NCI-H2081 treated with DMSO at 0.1 percent for 48 hours (cell line): ENCODE measurements around the gene VWC2L.

Experiments used
- DNase-seq: peaks from one replicate; lab custom pipeline; 2025; lab: John Stamatoyannopoulos, UW

The VWC2L gene

DNA sequence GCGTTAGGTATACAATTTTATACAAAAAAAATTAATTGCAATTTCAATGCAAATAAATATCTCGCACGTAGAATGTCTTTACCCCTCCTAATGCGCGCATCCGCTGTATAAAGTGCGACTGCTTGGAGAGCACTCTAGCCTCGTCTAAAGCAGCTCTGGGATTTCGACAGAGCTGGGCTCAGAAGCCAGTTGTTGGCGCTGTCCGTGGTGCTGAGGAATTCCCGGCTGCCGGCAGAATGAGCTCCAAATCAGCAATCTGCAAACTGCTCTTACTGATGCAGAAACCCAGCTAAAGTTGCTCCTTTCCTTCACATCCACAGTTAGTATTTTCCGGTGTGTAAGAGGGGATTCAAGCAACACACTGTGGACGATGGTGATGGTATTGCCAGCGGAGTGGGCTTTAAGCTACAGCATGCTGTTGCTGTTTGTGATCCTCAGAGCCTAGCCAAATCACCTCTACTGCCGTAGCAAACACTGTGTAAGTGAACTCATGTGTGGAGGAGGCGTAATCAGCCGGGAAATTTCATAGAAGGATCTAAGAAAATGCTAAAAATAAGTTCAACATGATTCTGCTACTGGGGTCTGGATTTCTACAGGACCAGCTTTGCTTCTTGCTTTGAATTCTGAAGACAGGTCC, at the start of gene VWC2L:
Gene VWC2L, plus strand, starts transcription at position 137 of the 637 bp plus-strand sequence. CDS start 3,140 bp downstream, outside the sequence.
- no peak for DNase-seq

DNA sequence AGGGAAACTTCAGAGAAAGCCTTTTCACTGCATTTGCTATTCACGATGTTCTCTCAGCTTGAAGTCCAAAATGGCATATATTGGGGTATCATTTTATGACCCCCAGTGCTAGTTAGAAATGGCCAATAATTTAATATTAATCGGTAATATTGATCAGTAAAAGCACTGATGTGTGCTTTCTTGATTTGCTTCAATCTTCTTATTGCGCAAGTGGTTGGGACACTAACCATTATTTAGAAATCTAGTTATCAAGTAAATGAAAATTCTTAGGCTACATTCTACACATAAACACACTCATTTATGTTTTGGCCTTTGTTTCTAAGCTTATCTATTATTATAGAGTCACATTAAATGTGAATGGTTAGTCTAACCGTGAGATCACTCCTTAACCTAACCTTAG, 49.7 kb upstream of the VWC2L start:
- DNase-seq: no peak

DNA sequence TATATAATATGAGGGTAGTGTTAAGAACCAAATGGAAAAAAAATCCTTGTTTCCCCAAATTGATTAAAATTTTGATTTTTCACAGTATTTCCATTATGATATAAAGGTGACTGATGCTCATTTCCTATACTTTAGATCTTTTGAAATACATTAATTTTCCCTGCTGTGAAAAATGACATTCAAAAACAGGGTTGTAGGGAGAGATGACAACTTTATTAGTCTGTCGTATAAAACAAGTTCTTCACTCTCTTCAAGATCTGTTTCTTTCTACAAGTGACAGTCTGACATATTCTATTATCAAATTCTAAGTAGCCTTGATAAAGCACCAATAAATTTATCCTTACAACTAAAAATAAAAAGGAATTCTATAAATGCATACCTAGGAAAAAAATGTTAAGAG, 45.3 kb upstream of the VWC2L start:
- DNase-seq: no peak

DNA sequence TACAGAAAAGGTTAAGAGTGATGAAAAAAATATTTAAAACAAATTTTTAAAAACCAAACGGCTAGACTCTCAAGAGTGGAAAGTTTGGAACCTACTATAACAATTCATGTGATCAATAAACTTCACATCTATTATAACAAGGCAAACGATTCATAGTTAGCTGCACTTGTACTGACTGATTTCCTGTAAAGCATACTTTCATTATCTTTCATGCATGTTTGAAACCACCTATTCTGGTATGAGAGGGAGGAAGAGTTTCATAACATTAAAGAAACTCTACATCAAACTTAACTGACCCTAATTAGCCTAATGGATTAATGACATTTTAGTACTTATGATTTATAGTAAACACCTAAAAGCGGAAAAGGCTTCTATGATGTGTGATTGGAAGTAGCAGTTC, 43.7 kb upstream of the VWC2L start:
- no peak for DNase-seq

DNA sequence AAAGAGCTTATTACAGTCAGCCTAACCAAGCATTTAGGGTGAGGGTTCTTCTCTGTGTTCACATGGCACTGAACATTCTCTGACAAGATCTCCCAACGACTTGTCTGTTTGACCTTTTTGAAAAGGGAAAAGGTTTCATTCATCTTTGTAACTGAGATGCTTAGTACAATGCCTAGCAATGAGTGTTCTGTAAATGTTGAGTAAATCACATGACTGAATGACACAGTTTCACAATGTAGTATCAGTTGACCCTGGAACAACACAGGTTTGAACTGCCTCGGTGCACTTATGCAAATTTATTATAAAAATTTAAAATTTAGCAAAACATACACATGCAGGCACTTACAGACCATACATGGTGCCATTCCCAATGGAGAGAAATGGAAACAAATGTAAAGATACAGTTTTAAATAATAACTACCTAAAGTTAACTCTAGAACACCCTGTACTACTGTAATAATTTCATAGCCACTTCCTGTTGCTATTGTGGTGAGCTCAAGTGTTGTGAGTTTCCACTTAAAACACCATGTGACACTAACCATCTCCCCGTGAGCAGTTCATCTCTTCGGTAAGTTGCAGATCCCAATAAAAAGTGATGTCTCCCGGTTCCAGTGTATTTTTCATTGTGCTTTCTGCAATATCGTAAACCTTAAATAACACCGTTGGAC, 34.1 kb upstream of the VWC2L start:
- DNase-seq: no peak

DNA sequence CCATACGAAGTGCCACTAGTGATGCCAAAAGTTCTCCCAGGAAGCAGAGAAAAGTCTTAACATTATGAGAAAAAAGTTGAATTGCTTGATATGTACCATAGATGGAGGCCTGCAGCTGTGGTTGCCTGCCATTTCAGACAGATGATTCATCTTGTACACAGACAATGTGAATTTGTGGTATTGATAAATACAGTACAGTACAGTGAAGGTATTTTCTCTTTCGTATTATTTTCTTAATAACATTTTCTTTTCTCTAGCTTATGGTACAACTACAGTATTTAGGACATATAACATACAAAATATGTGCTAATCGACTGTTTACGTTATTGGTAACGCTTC, 33.6 kb upstream of the VWC2L start:
- DNase-seq: no peak

DNA sequence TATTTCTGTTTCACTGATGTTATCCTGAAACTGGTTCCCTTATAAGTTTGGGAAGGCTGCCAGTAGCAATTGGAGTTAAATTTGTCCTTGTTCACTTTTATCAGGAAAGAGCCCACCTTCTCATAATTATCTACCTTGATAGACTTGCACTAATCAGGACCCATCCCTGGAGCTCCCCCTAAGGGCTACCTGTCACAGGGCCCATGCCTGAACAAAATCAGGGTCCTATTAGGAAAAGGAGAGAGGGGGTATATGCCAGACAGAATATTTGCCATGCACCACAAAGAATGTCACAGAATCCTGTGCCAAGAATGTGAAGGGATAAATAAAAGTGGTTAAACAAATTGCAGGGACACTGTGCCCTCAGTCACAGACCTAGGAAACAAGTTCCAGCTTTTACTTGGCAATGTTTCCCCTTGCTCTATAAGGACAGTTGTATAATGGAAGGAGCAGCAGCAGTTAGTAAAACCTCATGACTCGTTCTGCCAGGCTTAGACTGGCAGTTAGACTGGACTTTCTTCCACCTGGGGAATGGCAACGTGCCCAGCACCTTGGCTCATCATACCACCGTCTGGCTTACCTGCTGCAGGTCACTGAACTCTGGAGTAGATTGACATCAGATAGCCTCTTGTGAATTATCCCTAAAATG, 32.3 kb upstream of the VWC2L start:
- no peak for DNase-seq

DNA sequence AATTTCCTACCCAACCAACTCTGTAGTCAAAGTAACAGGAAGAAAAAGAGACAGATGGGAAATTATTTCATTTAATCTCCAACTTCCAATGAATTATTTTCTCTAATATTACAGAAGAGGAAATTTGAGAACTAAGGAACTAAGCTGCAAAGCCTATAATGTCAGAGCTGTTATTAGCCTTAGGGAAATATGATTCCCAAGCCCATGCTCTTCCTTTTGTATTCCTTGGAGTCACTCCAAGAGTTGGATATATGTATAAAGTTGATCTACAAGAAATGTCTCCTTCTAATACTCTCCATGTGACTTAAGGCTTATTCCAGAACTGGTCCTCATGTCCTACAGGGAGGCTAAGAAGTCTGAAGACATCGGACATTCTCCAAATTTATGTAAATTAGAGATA, 31.6 kb upstream of the VWC2L start:
- no peak for DNase-seq

DNA sequence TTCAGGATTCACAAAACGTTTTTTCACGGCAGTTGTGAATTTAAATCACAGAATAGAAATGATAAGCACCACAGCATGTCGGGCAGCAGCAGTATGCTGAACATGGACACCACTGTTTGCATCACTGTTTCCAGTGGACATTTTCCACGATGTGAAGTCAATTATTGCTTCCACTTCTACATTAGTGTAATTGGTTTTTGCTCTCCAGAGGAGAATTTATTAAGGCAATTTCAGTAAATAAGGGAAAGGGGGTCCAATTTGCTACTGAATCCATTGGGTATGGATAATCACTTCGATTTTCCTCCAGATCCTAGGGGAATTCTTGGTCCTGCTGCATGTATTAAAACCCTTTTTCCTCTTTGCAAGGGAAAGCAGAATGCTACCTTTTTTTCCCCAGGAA, 30.2 kb upstream of the VWC2L start:
- no peak for DNase-seq

DNA sequence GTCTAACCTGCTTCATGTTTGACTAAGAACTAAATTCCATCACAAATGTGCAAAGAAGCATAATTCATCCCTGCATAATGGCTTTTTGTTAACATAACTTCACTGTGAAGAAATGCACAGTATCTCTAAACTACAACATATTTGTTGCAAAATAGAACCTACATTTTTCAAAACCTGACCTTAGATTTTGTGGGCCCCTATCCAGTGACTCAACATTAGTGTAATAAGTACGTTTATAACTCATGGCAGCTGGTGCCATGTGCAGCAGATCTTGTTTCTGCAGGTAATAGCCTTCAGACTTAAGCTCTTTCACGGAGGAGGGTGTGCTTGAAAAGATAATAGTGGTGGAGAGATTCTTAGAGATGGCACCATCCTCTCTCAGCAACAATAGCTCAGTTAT, 28.6 kb upstream of the VWC2L start:
- no peak for DNase-seq

DNA sequence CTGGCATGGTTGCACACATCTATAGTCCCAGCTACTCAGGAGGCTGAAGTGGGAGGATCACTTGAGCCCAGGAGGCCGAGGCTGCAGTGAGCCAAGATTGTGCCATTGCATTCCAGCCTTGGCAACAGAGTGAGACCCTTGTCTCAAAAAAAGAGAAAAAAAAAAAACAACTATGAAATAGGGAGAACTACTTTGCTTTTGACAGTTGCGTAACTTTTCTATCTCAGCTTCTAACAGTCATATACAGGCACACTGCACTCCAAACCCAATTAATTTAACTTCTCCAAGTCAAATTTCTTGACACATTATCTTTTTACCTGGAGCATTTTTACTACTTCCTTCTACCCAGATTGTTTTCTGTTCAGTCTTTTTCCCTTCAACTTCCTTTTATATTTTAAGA, 24.1 kb upstream of the VWC2L start:
- DNase-seq: no peak

DNA sequence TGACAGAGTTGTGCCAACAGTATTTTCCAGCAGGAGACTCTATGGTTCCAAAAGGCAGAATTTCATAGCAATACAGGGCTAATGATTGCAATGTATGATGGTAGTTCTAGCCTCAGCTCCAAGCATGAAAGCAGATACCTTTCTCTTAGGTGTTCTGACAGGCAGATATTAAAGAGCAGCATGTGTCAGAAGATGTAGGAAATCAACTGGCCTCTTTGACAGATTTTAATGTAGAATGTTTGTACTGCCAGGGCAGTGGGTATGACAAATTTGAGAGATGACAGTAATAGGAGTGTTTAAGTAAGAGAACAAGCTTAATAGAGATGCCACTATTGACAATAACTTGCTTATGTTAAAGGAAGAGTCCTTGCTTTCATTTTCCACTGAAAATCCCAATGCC, 21.5 kb upstream of the VWC2L start:
- no peak for DNase-seq

DNA sequence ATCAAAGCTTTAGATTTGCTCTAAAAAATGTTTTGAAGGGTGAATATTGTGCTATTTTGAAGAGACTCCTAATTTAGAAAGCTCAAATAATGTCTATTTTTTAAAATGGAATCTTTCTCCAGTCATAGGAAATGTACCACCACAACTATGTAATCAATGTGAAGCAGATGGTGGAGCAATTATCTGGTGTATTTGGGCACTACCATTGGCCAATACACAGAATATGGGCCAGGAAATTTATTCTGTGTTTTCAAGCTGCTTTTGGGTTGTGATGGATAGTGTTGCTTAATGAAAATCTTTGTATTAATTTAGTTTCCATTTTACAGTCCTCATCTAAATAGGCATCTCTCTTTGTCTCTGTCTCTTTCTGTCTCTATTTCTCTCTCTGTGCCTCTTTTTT, 17.1 kb upstream of the VWC2L start:
- DNase-seq: no peak

DNA sequence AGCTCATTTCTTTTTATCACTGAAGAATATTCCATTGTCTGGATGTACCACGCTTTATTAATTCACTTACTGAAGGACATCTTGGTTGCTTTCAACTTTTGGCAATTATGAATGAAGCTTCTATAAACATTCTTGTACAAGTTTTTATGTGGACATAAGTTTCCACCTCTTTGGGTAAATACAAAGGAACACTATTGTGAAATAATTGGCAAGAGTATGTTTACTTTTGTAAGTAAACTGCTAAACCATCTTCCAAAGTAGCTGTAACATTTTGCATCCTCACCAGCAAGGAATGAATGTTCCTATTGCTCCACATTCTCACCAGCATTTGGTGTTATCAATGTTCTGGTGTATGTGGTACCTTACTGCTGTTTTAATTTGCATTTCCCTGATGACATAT, 15.8 kb upstream of the VWC2L start:
- DNase-seq: no peak

DNA sequence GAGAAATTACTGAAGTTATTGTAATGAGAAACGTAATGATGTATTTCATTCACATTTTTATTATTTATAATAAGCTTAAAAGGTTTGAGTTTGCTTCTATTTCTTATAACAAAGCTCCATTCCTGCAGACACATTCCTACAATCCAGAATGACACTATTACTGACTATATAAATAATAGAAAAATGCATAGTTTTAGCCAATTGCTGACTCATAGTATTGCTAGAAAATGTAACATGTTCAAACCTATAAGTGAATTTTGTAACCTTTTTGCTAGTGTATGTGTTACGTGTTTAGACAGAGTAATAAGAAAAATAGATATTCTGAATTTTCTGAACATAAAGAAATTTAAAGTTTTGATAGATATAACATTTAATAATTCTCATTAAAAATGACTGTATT, 9.3 kb upstream of the VWC2L start:
- DNase-seq: no peak

DNA sequence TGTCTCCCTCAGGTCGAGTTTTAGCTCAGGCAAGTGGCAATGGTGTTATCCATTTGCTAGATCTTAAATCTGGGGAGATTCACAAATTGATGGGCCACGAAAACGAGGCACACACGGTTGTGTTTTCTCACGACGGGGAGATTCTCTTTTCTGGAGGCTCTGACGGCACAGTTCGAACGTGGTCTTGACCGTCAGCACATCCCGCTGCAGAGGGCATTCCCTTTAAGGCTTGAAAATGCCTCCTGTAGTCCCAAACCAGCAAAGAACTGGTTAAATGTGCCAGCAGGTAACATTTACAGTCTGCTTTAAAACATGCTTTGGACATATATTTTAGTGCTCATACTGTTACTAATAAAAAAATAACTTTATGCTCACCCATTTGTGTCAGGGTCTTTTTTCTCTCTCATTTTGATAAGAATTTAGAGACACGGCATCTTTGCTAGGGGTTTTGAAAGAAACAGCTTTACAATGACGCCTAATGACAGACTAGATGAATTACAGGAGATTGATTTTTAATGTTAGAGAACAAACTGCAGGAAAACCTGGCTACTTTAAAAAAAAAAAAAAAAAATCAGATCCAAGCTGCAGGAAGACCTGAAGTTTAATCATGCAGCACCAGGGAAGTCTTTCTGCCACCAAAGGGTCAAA, 602 bp upstream of the VWC2L start:
- DNase-seq: no peak

DNA sequence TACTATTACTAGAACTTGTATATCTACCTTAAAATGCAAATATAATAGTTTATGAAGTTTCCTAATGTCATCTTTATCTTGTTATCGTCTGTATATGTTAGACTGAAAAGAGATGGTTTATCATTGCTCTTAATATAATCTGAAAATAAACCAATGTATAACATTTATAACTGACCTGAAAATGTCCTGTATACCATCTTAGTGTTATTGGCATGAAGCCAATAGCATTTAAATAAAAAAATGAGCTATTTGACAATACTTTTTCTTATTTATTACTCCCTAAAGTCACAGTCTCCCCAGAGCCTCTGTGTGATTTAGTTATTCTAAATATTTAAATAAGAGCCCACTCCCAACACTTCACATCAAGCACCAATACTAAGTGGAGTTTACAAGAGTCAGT, 1.8 kb downstream of the VWC2L start:
- no peak for DNase-seq

DNA sequence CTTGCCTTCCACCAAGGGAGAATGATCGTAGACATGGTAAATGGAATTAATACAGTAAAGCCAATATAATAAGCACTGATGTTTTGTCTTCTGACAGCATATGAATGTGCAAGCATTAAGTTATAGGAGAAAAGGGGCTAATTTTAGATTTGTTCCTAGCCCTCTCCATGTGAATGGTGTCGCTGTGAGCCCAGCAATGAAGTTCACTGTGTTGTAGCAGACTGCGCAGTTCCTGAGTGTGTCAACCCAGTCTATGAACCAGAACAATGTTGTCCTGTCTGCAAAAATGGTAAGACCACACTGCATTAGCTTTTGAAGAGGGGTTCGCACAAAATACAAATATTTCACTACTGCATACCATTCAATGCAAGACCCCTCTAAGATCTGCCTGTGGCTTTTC, 25.6 kb downstream of the VWC2L start:
- no peak for DNase-seq

DNA sequence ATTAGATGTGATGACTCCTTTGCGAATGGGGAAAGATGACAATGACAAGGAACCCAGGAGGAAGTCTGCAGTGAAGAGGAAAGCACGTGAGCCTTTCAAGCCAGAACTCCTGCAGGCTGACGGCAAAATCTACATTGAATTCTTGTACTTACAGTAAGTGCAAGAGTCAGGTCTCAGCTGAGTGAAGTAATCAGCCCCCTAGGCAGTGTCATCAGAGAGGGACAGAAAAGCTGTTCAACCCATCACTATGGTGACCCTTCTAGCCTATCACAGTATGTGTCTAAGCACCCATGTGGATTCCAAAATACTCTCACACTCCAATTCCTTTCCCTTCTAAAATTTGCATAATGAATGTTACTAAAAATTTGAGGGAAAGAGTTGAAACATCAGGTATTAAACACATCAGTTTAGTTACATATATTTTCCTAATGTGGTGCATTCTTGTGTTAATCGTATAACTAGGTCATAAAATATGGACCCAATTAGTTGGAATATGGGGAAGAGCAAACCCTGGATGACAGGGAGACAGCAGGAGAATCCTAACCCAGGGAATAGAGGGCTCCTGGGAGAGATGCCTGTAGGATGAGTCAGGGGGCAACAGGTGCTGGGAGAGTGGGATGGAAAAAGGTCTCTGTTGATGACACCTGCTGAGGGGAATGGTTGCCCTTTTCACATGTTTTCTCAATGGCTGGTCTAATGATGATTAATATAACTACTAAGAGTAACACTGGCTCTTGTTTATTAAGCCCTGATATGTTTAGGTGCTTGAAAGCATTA, 39.5 kb downstream of the VWC2L start:
- no peak for DNase-seq

DNA sequence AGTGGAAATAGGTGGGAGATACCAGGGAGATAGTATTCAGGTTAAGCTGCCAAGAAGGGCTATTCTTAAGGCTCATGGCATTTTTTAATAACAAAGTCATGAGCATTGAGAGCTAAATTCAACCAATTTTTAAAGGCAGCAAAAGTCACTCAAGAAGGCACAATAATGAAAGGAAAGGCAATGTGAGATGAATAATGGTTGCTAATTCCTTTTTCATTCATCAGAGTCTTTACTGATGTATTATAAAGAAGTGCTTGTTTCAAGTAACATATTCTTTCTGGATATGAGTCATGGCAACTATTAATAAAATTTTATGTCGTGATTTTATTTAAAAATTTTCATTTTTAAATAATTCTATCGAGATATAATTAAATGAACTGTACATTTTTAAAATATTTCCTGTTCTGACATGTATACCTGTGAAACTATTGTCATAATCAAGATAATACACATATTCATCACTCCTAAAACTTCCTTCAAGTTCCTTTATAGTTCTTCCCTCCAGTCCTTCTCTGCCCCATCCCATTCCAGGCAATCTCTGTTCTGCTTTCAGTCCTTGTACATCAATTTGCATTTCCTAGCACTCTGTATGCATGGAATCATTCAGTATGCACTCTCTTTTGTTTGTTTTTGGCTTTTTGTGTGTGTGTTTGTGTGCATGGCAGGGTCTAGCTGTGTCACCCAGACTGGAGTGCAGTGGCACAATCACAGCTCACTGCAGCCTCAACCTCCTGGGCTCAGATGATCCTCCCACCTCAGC, 40.8 kb downstream of the VWC2L start:
- DNase-seq: no peak

DNA sequence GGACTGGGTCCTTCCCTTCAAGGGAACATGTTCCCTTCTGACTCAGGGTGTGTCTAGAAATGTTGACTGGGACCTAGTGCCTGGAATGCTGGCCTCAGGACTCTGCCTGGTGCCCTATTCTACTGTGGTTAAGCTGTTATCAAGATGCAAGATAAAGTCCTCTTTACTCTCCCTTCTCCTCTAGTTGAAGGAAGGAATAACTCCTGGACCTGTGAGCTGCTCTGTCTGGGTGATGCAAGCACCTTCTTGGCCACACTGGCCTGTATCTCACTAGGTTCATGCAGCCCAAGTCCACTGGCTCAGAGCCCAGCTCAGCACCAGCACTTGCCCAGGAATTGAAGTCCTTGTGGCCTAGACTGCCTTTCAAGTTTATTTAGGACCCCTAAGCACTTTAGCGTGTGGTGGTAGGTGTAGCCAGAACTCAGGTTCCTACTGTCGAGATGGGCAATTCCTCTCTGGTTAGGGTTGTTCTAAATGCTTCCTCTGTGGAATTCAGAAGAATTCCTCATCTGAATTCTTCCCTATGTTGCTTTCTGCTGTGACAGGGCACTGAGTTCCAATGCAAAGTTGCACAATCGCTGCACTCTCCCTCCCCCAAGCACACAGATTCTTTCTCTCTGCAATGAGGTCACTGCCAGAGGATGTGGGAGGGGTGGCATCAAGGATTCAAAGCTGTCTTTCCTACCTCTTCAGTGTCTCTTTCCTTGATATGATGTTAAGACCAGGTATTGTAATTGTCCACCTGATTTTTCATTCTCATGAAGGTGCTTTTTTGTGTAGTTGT, 54.7 kb downstream of the VWC2L start:
- DNase-seq: no peak
